Astrocyte (in vitro differentiated cells and primary cell): ENCODE results near the gene IGF1R. TPM values are rescaled to one million over a fixed set of nuclear protein-coding genes. Genes with fewer than 3 reads are reported as not detected.
A peak's percentile ranks its signal among the peaks of the same experiment; 100 is the strongest.

Experiments used
- DNase-seq: peaks from one replicate; pipeline ENCODE4 v3.0.0-alpha.2; 2010; ENCODE audit warnings: low read depth
- FAIRE-seq: peaks from 2 replicates; lab custom pipeline; 2011; peaks lifted over from hg19 to GRCh38; lab: Jason Lieb, UNC
- H2AFZ ChIP-seq: 2 replicates; pipeline ENCODE4 v1.6.0; 2012; ENCODE audit warnings: low read depth, low read length, inconsistent platforms
- H3K27ac ChIP-seq: 2 replicates; pipeline ENCODE4 v1.5.1; 2011; ENCODE audit warnings: low read depth, low read length, inconsistent platforms
- H3K27me3 ChIP-seq: 2 replicates; pipeline ENCODE4 v1.6.0; 2011; ENCODE audit warnings: low read length, inconsistent platforms; ENCODE audit not compliant: insufficient read depth
- H3K36me3 ChIP-seq: 2 replicates; pipeline ENCODE4 v1.5.1; 2011; ENCODE audit warnings: low read length, inconsistent platforms; ENCODE audit not compliant: insufficient read depth
- H3K4me1 ChIP-seq: 2 replicates; pipeline ENCODE4 v1.5.1; 2011; ENCODE audit warnings: low read length, inconsistent platforms; ENCODE audit not compliant: insufficient read depth
- H3K4me2 ChIP-seq: 2 replicates; pipeline ENCODE4 v1.6.0; 2012; ENCODE audit warnings: low read length, inconsistent platforms
- H3K4me3 ChIP-seq: 2 replicates; pipeline ENCODE4 v1.5.1; 2011; ENCODE audit warnings: low read depth, mild to moderate bottlenecking, low read length, inconsistent platforms; ENCODE audit not compliant: insufficient read depth
- H3K79me2 ChIP-seq: 2 replicates; pipeline ENCODE4 v1.6.0; 2012; ENCODE audit warnings: mild to moderate bottlenecking, low read length, inconsistent platforms; ENCODE audit not compliant: insufficient read depth
- H3K9ac ChIP-seq: 2 replicates; pipeline ENCODE4 v1.6.0; 2012; ENCODE audit warnings: mild to moderate bottlenecking, low read length, inconsistent platforms
- H3K9me3 ChIP-seq: 2 replicates; pipeline ENCODE4 v1.5.1; 2012; ENCODE audit warnings: low read depth, mild to moderate bottlenecking, low read length, inconsistent platforms; ENCODE audit not compliant: insufficient read depth
- H4K20me1 ChIP-seq: 2 replicates; pipeline ENCODE4 v1.6.0; 2012; ENCODE audit warnings: low read length, inconsistent platforms; ENCODE audit not compliant: insufficient read depth
- H3K27ac Mint-ChIP-seq: one replicate; pipeline ENCODE4 v1.8.0; 2021; ENCODE audit warnings: mild to moderate bottlenecking, mixed read lengths; ENCODE audit not compliant: unreplicated experiment
- H3K27me3 Mint-ChIP-seq: one replicate; pipeline ENCODE4 v1.8.0; 2021; ENCODE audit warnings: low read depth, mixed read lengths; ENCODE audit not compliant: unreplicated experiment
- H3K36me3 Mint-ChIP-seq: one replicate; pipeline ENCODE4 v1.8.0; 2021; ENCODE audit warnings: low read depth, mixed read lengths; ENCODE audit not compliant: unreplicated experiment
- H3K4me1 Mint-ChIP-seq: one replicate; pipeline ENCODE4 v1.8.0; 2021; ENCODE audit warnings: low read depth, mixed read lengths; ENCODE audit not compliant: unreplicated experiment
- H3K4me3 Mint-ChIP-seq: one replicate; pipeline ENCODE4 v1.8.0; 2021; ENCODE audit warnings: mild to moderate bottlenecking, moderate library complexity, mixed read lengths; ENCODE audit not compliant: unreplicated experiment
- H3K9me3 Mint-ChIP-seq: one replicate; pipeline ENCODE4 v1.8.0; 2021; ENCODE audit warnings: mild to moderate bottlenecking, mixed read lengths; ENCODE audit not compliant: unreplicated experiment
- CTCF ChIP-seq: IDR thresholded peaks from 2 replicates; pipeline ENCODE4 v1.5.1; 2011; ENCODE audit warnings: low read depth, mild to moderate bottlenecking, inconsistent platforms, low read length, moderate library complexity; ENCODE audit not compliant: insufficient read depth
- EZH2 ChIP-seq: IDR thresholded peaks from 2 replicates; pipeline ENCODE4 v1.6.1; 2012; ENCODE audit warnings: mild to moderate bottlenecking, low read length, inconsistent platforms; ENCODE audit not compliant: insufficient read depth
- total RNA-seq: library from RNA; stranded (reverse); gene quantifications from 2 replicates; pipeline ENCODE4 v1.2.1, GENCODE V29; 2021

The IGF1R gene
- total RNA-seq, 1 donor from 2014 or later, result 270 TPM

- Histone ChIP-seq H3K27me3 (no peaks in the 10 kb centered on the region), H3K9ac (no peak overlapping the region), H2AFZ (no peak overlapping the region), H3K4me3 (no peak overlapping the region), H3K4me1 (peaks cover 26% of the 10 kb centered on the region), H3K79me2 (peaks cover 1% of the 10 kb centered on the region), H4K20me1 (peaks cover 19% of the 10 kb centered on the region), H3K27ac (no peak overlapping the region), H3K36me3 (peaks cover 40% of the 10 kb centered on the region), H3K9me3 (peaks cover 13% of the 10 kb centered on the region), H3K4me2 (no peak overlapping the region)
- no peaks in the 10 kb centered on the region for H3K27me3 Mint-ChIP-seq
- peaks cover 21% of the 10 kb centered on the region for H3K36me3 Mint-ChIP-seq
- TF ChIP-seq EZH2, result no peak
- no peak for TF ChIP-seq CTCF
- DNase-seq (no peak), FAIRE-seq (no peak)
- no peak overlapping the region for H3K4me3 Mint-ChIP-seq
- H3K27ac Mint-ChIP-seq, result no peak overlapping the region
- peaks cover 10% of the 10 kb centered on the region for H3K4me1 Mint-ChIP-seq
- H3K9me3 Mint-ChIP-seq, result peaks cover 4% of the 10 kb centered on the region
These were observed 308.6 kb downstream of the IGF1R start for GRCh38 chr15:98956796-98957553.

GRCh38 chr15:98957655-98958054 is 309.3 kb downstream of the IGF1R start:
- Histone ChIP-seq H3K27me3 (no peaks in the 10 kb centered on the region), H2AFZ (no peak overlapping the region), H3K27ac (no peak overlapping the region), H3K36me3 (peaks cover 40% of the 10 kb centered on the region), H4K20me1 (peaks cover 15% of the 10 kb centered on the region), H3K9ac (no peak overlapping the region), H3K4me1 (peaks cover 19% of the 10 kb centered on the region), H3K4me2 (no peak overlapping the region), H3K79me2 (no peaks in the 10 kb centered on the region), H3K9me3 (peaks cover 14% of the 10 kb centered on the region), H3K4me3 (no peak overlapping the region)
- H3K4me1 Mint-ChIP-seq, result peaks cover 8% of the 10 kb centered on the region
- DNase-seq (no peak), FAIRE-seq (no peak)
- TF ChIP-seq CTCF (no peak), EZH2 (no peak)
- H3K27me3 Mint-ChIP-seq, result no peaks in the 10 kb centered on the region
- peaks cover 26% of the 10 kb centered on the region for H3K36me3 Mint-ChIP-seq
- no peak overlapping the region for H3K4me3 Mint-ChIP-seq
- peak overlapping the region; percentile 38 for H3K27ac Mint-ChIP-seq
- peaks cover 4% of the 10 kb centered on the region for H3K9me3 Mint-ChIP-seq

GRCh38 chr15:98958076-98958475 is 309.7 kb downstream of the IGF1R start:
- Histone ChIP-seq H2AFZ (no peak overlapping the region), H3K79me2 (no peaks in the 10 kb centered on the region), H3K27me3 (no peaks in the 10 kb centered on the region), H3K4me1 (peaks cover 17% of the 10 kb centered on the region), H3K9ac (no peak overlapping the region), H3K4me2 (no peak overlapping the region), H3K9me3 (peaks cover 14% of the 10 kb centered on the region), H3K36me3 (peaks cover 37% of the 10 kb centered on the region), H3K4me3 (no peak overlapping the region), H4K20me1 (peaks cover 15% of the 10 kb centered on the region), H3K27ac (no peak overlapping the region)
- Mint-ChIP-seq H3K9me3 (peaks cover 4% of the 10 kb centered on the region), H3K36me3 (peaks cover 29% of the 10 kb centered on the region), H3K4me3 (no peak overlapping the region), H3K27me3 (no peaks in the 10 kb centered on the region), H3K4me1 (peaks cover 5% of the 10 kb centered on the region), H3K27ac (peak overlapping the region; percentile 38)
- no peak for TF ChIP-seq CTCF
- TF ChIP-seq EZH2, result no peak
- DNase-seq (no peak), FAIRE-seq (no peak)
